Epidermal melanocyte (primary cell): ENCODE results near the gene EFS.
"Not testable (repeated sequence)": the region's sequence is repeated elsewhere in the genome, so short reads cannot be mapped to it uniquely, and the experiment has no call there.

ENCODE experiments used
- DNase-seq: peaks from one replicate; pipeline ENCODE4 v3.0.0; 2011; ENCODE audit warnings: low spot score; ENCODE audit not compliant: insufficient read length

EFS gene, protein sequence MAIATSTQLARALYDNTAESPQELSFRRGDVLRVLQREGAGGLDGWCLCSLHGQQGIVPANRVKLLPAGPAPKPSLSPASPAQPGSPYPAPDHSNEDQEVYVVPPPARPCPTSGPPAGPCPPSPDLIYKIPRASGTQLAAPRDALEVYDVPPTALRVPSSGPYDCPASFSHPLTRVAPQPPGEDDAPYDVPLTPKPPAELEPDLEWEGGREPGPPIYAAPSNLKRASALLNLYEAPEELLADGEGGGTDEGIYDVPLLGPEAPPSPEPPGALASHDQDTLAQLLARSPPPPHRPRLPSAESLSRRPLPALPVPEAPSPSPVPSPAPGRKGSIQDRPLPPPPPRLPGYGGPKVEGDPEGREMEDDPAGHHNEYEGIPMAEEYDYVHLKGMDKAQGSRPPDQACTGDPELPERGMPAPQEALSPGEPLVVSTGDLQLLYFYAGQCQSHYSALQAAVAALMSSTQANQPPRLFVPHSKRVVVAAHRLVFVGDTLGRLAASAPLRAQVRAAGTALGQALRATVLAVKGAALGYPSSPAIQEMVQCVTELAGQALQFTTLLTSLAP

DNA sequence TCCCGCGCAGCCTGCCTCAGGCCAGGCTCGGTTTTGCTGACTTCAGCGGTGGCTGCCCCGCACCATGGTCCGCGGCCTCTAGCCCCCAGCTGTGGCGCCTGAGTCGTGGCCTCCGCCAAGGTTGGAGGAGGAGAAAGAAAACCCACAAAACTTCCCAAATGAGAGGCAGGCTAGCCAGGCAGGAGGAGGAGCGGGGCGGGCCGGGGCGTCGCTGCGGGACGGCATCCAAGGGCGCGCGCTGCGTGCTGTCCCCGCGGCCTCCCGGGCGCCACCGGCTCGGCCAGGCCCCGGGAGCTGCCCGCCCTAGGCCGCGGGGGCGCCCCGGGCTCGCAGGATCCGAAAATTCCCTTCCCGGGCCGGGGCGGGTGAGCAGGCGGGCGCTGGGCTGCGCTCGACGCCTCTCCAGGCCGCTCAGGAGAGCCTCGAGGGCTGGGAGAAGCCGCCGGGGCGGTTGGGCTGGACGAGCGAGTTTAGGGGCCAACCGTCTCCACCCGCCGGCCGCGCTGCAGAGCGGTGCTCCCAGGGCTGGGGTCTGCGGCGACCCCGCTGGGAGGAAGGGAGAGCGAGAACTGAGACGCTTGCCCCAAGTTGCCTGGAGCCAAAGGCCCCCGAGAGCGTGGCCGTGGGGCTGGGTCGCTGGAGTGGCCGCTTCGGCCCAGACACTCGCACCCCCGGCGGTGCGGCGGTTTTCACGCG is at the start of gene EFS:
Gene EFS (minus strand): TSS at position 137 of the 696 bp plus-strand sequence. CDS start 147 bp downstream, outside the sequence.
- DNase-seq = no peak

DNA sequence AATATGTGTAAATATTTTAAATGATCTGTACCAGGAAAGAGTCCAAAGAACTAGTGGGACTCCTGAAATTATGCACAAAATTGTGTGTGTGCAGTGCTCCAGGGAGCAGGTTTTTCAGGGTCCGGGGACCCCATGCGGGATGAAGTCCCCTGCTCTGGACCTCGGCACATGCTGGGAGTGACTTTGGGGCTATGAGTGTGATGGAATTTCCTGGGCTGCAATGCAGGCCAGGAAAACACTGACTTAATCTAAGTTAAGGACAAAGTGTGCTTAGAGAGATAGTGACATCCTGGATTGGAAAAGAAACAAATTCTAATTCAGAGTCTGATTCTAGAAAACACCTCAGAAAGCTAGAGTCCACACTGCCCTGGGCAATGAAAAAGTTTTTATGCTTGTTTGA is 49.3 kb upstream of the EFS start:
- DNase-seq = no peak

GRCh38 chr14:23413681-23414080 is 48.7 kb upstream of the EFS start:
- DNase-seq = no peak

DNA sequence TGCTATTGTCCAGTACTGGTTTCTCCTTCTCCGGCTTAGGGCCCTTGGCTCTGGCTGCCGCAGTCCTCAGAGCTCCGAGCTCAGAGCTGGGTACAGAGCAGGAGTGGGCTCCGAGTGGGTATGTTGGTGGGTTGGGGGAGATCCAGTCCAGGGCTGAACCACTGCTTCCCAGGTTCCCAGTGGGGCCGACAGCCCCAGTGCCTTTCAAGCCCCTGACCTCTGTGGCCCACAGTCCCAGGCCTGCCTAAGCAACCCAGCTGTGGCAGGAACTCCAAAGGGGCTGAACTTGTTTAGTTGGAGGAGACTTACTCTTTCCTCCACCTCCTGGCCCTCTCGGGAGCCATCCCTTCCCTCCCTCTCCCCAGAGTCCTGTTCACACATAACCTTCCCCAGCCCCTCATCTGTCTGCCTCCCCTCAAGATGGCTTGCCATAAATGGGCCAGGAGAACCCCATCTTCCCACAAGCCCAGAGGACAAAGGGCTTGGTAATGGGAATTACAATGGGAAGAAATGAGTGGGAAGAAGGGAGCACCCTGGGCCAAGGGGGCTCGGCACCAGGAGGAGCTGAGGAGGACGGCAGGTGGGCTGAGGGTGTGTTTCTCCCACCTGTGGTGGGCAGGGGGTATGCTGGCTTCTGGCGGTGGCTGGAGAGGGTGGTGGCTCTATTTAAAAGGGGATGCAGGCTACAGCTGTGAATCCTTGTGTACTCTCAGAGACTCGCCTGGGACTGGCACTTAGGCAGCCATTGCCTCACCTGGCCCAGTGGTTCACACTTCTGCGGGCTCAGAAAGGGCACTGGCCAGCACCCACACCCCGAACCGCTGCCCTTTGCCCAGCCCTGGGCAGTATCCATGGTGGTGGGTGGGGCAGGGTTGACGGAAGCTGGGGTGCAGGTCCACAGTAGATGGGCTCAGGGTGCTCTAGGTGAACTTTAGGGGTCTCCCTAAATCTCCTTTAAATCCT is 46.9 kb upstream of the EFS start:
- DNase-seq = no peak

DNA sequence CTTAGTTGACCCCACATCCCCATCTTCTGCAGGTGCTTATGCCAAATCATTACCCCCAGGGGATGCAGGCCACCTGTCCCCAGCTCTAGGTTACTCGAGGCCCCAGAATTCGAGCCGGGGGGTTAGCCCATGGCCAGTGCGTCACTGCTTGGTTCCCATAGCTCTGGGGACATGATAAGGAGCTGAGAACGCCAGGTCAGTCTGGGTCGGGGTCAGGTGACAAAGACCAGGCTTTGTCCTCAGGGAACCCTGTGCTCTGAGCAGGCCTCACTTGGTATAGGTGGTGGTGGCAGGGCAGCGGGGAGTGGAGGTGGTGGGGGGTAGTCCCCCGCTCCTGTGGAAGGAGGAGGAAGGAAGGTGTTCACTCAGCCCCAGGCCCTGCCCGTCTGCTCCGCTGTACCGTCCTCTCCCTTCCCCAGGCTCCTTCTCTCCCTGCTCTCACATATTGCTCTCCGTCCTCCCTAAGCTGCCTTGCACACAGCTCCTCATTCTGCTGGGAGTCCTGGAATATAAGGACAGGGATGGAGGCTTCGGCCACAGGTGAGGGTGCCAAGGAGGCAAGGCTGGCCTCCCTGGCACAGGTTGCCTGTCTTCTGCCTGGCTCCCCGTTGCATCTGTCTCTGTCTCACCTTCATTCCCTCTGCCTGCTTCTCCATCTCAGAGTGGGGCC is 45.1 kb upstream of the EFS start:
- no peak for DNase-seq

- no peak for DNase-seq
Measured at GRCh38 chr14:23409475-23409874, 44.5 kb upstream of the EFS start.

DNA sequence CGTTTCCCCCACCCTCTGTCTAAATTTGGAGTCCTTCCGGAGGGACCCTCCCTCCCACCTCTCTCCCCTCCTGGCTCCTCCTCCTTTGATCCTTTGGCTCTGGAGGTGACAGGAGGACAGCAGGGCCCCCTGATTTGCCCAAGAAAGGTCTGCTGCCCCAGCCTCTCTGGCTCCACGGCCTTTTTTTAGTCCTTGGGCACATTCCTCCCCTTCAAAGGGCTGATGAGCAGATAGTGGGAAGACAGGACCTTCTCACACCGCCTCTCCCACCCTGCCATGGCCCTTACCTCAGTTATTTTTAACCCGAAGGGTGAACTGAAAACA is 43.3 kb upstream of the EFS start:
- no peak for DNase-seq

- no peak for DNase-seq
Measured at GRCh38 chr14:23407516-23408306, 42.7 kb upstream of the EFS start, which contains the start of gene MYH6. TSS of gene MYH6 (minus strand) at chr14:23408273. CDS start at chr14:23407223, 1,050 bp downstream.

GRCh38 chr14:23406725-23407355 is 41.9 kb upstream of the EFS start:
- no peak for DNase-seq

DNA sequence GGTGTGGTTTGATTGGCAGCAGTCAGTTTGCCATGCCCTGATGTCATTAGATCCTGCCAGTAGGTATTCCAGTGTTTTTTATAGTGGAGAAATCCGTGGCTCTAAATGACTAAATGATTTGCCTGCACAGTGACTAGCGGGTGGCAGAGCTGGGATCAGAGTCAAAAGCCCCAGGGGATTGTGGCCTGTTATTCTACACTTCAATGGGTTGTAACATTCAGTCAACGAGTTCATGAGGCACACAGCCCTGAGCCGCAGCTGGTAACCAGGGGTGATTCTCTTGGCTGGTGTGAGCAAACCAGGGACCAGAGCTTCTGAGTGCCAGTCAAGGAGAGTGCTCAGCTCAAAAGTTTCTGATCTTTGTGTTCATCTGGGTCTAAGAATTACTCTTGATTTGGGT is 41.3 kb upstream of the EFS start:
- no peak for DNase-seq

GRCh38 chr14:23405516-23406025 is 40.6 kb upstream of the EFS start:
- no peak for DNase-seq

DNA sequence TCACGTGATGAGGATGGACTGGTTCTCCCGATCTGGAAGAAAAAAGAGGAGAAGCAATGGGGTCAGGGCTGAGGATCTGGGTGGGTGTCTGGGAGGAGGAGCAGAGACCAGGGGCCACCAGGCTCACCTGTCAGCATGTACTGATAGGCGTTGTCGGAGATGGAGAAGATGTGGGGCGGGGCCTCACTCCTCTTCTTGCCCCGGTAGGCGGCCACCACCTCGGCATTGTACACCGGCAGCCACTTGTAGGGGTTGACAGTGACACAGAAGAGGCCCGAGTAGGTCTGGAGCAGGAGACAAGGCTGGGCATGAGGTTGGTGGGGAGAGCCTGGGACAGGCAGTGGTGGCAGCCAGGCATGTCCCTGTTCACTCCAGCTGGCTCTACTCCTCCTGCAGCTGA is 40.1 kb upstream of the EFS start:
- DNase-seq = no peak

DNA sequence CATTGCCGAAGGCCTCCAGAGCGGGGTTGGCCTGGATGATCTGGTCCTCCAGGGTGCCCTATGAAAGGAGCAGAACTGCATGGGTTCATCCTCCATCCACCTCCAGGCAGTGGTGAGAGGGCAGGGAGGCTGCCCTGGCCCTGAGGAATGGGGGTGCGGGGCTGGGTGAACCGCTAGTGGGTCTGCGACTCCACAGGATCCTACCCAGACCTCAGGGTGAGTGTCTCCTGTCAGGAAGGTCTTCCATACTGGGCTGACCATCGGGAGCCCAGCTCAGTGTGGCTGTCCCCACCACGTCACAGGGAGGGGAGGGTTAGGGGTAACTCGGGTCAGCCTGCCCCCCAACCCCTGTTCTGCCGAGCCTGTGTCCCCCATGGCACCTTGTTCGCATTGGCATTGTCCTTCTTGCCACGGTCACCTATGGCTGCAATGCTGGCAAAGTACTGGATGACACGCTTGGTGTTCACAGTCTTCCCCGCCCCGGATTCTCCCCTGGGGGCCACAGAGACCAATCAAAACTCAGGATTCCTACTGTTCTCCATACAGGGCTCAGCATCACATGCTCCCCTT is 39.4 kb upstream of the EFS start:
- DNase-seq = no peak

DNA sequence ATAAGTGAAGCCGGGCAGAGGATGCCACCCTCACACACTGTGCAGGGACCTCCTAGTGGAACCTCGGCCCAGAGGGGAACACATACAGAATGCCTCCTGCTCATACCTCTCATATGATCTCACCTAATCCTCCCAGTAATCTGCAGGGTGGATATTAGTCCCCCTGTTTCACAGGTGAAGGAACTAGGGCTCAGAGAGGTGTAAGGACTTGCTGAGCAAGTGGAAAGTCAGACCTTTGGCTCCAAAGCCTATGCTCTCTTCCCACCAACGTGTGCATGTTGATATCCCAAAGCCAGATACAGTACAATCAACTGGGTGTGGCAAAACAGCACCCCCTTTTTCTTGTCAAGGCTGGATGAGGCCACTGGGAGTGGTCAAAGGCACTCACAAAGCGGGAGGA is 38.9 kb upstream of the EFS start:
- no peak for DNase-seq

DNA sequence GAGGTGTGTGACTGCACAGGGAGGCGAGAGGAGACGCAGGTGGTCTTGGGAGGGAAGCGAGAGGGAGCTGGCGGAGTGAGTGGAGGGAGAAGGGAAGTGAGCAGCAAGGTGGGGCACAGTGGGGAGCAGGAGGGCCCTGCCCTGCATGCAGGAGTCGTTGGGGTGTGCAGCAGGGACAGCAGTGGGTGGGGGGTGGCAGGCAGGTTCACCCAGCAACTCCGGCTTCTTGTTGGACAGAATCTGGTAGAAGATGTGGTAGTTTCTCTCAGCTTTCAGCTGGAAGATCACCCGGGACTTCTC is 38.1 kb upstream of the EFS start:
- DNase-seq = no peak

GRCh38 chr14:23402296-23403138 is 37.5 kb upstream of the EFS start:
- no peak for DNase-seq

- no peak for DNase-seq
Measured at GRCh38 chr14:23401291-23401690, 36.3 kb upstream of the EFS start.

- not testable (repeated sequence) for DNase-seq
Measured at GRCh38 chr14:23400496-23401149, 35.7 kb upstream of the EFS start.
